A204.1 (cell line): Measurements from ENCODE around the gene CTSH.
A peak's percentile ranks its signal among the peaks of the same experiment; 100 is the strongest.
"Not testable (repeated sequence)": the region's sequence is repeated elsewhere in the genome, so short reads cannot be mapped to it uniquely, and the experiment has no call there.

Experiments
- FAIRE-seq: peaks from 2 replicates; lab custom pipeline; 2012; peaks lifted over from hg19 to GRCh38; lab: Jason Lieb, UNC

Gene CTSH

DNA sequence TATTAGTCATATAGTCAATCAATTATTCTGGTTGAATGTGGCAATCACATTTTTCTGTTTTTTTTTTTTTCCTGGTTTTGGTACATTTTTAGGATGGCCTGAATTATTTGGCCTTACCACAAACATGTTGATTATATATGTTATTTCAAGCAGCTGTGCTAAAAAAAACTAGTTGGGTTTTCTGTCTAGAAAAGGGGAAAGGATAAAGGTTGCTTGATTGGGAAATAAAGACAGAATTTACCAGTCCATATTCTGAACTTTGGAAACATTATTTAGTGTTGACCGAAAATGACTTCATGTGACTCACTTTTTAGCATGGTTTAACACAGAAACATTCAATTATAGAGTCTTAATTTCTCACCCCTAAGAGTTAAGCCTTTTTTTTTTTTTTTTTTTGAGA is 64.0 kb downstream of the CTSH start:
- no peak for FAIRE-seq

DNA sequence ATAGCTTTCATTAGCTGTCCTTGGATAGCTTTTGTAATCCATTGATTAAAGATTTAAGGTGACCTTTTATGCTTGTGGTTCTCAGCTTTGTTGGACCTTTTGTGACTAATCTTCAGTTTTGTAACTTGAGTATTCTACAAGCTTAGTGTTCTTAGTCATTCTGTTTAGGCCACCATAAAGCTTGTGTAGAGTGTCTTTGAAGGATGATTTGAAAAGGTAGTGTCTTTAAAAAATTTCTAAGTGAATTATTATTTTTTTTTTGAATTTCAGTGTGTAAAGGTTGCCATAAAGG is 64.7 kb downstream of the CTSH start:
- FAIRE-seq = no peak

DNA sequence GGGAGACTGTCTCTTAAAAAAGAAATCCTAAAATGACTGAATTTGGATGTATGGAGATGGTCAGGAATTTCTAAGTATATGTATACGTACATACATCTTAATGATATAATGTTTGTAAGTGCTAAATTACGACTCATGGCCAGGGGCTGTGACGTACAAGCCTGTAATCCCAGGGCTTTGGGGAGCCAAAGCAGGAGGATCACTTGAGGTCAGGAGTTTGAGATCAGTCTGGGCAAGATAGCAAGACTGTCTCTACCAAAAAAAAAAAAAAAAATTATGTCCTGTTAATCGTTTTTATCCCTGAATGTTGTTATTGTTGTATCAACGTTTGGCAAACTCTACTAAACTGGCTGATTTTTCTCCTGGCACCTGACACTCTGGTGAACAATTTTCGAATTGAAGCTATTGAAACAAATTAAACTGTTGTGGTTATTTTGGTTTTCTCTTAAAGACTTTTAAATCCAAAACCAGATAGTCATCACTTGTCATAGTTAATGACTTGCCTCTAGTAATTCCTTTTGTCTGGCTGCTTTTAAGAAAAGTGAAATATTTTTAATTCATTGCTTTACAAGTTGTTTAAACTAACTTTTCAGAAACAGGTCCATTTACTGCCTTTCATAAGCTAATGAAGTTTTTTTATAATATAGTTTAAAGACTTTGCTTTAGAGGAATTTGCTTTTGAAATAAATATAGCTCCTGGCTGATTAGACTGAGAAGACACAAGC is 65.2 kb downstream of the CTSH start:
- FAIRE-seq = no peak

DNA sequence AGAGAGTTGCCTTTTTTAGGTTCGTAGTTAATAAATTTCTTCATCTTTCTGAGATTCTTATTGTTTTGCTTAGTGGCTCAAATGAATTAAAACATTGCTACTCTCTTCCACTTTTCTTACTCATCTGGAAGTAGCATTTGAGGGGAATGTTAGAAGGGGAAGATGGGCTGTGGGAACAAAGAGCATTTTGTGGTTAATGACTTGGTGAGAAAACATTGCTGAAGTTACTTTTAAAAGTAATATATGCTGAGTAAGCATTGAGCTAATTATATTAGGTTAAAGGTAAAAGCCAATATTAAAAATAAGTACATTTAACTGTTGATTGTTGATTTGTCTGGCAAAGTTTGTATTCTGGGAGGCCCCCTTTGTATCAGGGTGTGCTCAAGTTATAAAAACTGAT is 66.5 kb downstream of the CTSH start:
- no peak for FAIRE-seq

DNA sequence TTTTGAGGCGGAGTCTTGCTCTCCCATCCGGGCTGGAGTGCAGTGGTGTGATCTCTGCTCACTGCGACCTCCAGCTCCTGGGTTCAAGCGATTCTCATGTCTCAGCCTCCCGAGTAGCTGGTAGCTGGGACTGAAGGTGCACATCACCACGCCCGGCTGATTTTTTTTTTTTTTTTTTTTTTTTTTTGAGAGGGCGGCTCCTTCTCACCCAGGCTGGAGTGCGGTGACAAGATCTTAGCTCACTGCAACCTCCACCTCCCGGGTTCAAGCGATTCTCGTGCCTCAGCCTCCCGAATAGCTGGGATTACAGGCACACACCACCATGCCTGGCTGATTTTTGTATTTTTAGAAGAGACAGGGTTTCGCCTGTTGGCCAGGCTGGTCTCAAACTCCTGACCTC is 67.9 kb downstream of the CTSH start:
- not testable (repeated sequence) for FAIRE-seq

DNA sequence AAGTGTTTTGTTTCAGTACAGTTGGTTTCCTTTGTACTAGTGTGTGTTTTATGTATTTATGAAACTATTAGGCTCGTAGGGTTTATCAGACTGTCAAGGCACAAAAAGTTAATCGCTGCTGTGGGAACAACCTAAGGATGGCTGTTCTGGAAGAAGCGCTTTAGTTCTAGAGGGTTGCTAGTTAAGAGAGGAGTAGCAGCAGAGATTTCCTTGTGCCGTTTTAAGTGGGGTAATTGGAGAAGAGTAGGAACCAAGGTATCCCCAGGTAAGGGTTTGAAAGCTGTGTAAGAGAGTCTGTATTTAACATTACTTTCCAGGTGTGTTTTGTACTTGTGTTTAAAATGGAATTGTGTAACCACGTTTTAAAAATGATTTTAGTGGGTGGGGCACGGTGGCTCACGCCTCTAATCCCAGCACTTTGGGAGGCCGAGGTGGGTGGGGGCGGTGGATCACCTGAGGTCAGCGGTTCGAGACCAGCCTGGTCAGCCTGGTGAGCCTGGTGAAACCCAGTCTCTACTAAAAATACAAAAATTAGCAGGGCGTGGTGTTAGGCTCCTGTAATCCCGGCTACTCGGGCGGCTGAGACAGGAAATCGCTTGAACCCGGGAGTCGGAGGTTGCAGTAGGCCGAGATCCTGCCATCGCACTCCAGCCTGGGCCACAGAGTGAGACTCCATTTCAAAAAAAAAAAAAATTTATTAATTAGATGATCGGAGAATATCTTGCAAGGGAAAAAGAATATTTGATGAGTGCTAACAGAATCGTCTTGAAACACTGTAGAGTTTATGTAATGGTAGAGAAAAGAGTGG is 69.5 kb downstream of the CTSH start:
- no peak for FAIRE-seq

DNA sequence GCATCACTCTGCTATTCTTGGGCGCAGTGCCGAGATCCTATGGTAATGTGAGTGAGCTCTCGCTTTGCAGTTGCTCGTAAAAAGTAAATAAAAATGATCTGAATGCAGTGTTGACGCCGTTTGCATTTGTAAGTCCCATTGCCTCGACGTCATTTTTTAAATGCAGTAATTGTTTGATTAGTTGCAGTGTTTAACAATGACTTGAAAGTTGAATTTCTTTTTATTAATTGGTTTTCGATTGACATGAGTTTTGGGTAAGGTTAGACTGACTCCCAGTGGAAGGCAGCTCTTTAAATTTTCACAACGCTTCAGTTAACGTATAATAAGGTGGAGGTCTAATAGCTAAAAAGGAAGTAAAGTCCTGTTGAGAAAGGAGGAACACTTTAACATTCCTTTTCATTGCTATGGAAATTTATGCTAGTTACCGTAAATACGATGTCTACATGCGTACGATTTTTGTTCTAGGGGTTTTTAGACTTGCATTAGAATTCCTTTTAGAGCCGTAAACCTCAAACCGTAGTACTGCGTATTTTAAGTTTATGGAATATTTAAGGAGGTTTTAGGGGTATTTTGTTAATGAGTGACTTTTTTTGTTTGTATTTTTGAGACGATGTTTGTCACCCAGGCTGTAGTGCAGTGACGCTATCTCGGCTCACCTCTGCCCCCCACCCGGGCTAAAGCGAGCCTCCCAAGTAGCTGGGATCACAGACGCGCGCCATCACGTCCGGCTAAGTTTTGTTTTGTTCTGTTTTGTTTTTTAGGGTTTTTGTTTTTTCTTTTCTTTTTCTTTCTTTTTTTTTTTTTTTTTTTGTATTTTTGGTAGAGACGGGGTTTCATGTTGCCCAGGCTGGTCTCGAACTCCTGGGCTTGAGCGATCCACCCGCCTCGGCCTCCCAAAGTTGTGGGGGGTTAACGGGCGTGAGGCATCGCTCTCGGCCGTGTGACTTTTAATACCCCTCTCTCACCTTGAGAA is 70.8 kb downstream of the CTSH start:
- peak; percentile 27 for FAIRE-seq

DNA sequence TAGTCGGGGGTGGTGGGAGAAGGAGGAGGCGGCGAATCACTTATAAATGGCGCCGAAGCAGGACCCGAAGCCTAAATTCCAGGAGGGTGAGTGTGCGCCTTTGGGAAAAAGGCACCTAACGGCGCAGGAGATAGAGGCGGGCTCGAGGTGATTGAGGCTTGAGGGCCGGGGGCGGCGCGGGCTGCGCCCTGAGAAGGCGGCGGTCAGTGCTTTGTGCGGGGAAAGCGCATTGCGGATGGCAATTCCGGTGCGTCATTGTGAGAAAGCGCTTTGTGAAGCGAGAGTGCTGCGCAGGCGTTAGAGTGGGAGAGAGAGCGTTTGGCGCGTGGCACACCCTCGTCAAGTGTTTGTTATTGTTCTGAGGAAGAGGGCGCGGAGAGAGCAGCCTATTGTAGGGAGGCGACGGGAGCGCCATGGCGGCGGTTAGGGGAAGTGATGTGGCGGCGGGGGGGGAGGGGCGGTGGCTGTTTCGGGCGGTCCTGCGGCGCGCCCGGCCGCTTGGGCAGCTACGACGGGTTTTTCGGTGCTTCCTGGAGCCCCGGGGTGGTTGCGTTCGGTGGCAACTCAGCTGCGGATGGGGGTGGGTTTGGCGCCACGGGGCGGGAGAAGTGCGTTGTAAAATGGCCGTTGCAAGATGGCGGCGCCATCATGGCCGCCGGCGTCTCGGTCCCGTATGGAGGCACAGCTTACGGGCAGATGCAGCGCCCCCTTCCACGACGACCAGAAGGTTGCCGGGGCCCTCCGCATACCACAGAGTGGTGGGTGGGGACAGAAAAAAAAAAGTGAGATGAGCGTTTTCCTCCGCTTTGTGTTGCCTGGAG is 71.7 kb downstream of the CTSH start:
- FAIRE-seq = no peak

DNA sequence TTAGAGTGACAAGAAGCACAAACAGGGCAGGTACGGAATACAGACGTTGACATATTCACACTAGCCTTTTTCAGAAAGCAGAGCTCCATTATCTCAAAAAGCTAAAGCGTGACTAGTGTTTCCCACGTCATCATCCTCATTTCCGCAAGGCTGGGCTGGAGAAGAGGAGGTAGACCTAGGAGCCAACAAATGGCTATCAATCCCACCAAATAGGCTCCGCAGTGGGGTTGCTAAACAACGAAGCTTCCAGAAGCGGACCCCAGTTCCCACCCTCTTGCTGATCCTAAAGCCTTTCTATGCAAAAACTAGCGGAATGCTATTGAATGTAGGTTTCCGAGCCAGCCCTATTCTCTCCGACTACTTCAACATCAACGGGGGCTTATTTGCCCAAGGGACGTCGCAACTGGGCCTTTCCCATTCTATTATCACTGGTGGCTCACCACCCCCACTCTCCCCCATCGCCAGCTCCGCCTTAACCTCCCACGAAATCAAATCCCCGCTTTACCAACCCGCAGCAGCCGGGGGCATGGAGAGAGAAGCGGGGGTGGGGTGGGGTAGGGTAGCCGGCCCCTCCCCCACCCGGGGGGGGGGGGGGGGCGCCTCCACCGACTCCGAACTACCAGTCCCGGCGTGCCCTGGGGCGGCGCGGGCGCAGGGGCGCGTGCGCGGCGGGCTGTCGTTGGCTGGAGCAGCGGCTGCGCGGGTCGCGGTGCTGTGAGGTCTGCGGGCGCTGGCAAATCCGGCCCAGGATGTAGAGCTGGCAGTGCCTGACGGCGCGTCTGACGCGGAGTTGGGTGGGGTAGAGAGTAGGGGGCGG is 72.5 kb downstream of the CTSH start, which contains the start of gene MORF4L1:
TSS of gene MORF4L1 (plus strand) at position 736 of the 817 bp plus-strand sequence. CDS start 128 bp downstream, outside the sequence.
- FAIRE-seq = no peak

DNA sequence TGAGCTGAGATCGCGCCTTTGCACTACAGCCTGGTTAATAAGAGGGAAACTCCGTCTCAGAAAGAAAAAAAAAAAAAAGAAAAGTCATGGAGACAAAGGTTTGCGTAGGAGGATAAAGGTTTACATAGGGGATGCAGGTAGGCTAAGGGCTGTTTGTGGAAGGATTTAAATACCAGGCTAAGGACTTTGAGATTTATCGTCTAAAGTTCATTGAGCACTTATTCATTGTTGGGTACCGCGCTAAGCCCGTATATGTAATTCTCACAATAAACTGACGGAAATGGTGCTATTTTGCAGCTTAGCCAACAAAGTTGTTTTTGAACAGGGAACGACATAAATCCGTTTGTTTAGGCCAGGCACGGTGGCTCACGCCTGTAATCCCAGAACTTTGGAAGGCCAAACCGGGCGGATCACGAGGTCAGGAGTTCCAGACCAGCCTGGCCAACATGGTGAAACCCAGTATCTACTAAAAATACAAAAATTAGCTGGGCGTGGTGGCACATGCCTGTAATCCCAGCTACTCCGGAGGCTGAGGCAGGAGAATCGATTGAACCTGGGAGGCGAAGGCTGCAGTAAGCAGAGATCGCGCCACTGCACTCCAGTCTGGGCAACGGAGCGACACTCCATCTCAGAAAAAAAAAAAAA is 73.2 kb downstream of the CTSH start:
- FAIRE-seq = not testable (repeated sequence)
